GM18505 (cell line): ENCODE results near the gene ITGB4.
"Not testable (repeated sequence)": the region's sequence is repeated elsewhere in the genome, so short reads cannot be mapped to it uniquely, and the experiment has no call there.

Experiments
- ATAC-seq: cut with Tn5 transposase; IDR thresholded peaks from one replicate; pipeline ENCODE4 v1.9.1; 2021; ENCODE audit not compliant: unreplicated experiment
- POLR2A ChIP-seq: IDR thresholded peaks from 4 replicates; pipeline ENCODE4 v1.6.1; 2011; ENCODE audit warnings: borderline replicate concordance; ENCODE audit not compliant: insufficient read depth, insufficient read length; ENCODE audit errors: extremely low read depth

Gene ITGB4

DNA sequence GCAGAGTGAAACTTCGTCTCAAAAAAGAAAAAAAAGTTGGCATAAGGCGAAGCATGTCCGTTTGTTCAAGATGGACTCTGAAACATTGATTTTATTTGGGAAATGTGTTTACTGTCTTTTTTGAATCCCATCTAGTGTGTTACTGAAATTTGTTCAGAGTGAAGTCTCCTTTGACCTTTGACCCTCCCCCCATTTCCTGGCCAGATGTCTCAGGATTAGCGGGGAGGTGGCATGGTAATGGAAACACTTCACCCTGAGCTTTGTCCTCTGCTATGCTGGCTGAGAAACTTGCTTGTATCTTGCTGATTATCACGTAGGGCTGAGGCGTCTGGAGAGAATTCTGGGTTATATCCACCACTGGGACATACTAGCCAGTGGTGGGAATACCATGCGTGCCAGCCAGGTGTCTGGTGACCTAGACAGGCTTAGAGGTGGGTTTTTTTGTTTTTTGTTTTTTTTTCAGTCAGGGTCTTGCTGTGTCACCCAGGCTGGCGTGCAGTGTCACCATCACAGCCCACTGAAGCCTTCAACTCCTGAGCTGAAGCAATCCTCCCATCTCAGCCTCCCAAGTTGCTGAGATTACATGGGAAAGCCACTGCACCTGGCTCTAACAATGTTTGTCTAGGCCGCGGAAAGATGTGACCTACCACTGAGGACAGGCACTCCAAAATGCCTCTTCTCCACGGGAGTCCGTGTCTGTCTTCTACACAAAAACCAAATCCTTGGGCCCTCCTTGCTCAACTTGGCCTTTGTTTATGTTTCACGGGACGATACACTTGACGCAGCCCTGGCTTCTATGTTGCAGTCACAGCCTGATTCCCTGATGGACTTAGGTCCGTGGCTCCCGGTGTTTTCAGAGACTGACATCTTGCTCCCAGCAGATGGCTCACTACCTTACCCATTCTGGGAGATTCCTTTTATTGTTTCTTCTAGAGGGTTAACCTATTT is 50.3 kb downstream of the ITGB4 start:
- TF ChIP-seq POLR2A: no peak
- ATAC-seq: no peak

DNA sequence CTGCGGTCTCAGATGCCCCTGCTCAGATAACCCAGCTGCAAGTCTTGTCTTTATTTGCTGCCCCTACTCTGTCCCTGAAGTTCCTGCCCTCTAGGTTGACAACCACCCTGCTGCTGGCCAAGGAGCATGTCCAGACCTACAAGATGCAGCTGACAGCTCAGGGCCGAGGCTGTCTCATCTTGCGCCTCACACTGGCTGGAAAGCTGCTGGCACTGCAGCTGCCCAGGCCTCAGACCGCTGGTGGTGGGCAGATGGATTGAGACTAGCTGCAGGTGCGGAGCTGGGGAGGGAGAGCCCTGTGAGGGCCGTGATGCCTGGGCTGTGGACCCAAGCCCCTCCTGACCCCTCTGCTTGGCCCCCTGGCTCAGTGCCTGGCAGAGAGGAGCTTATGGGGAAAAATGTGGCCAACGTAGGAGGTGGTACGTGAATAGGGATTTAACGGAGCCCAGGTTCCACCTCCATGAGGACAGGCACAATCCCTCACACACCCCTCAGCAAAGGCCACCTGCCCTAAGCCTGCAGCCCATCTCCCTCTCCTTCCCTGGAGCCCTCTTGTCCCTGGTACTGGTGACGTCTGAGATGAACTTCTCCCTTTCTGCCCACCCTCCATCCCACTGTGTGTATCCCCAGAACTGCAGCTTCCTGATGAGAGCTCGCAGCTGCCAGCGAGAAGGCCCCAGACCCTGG is 52.0 kb downstream of the ITGB4 start:
- TF ChIP-seq POLR2A: no peak
- ATAC-seq: no peak

DNA sequence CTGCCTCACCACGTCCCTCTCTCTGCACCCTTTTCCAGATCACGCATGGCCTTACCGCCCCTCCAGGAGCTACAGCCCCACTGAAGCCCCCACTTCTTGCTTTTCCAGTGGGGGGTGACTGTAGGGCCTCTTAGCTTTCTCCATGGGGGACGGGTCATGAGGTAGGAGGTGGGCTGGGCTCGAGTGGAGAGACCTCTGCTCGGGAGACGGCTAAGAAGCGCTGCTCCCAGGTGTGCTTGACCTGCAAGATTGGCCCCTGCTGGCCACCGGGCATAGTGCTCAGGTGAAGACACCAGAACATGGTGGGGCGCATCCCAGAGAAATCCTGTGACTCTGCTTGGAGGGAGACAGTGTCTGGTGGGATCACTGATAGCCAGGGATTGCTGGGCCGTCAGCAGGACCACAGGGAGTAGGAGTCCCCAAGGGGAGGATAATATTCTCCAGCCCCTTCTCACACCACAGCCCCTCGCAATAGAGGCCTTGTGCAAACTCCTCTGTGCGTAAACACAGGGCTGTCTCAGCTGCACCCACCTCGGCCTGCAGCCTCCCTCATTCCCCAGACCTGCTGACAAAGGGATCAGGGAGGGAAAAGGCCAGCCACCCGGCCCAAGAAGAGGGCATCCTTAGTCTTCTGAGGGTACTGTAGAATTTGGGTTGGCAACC is 52.7 kb downstream of the ITGB4 start:
- no peak for ATAC-seq
- TF ChIP-seq POLR2A: no peak

DNA sequence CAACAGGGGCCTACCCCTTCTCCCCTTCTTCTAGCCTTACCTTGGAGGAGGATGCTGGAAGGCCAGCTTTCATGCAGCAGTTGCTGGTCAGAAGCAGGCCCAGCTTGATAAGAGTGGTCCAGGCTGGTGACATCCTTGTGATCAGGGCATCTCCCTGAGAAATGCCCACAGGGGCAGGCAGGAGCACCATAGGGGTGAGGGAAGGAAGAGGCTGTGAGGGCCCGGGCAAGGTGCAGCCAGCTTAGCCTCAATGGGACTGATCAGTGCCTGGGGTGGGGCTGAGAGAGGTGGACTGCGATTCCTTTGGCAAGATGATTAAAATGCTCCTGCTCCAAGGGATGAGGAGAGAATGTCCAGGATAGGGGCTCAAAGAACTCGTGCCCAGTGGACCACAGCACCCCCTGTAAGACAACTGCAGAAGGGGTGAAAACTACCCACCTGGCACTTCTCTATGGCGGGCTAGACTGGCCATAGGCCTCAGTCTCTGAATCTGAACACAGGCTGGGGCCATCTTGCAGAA is 53.3 kb downstream of the ITGB4 start:
- no peak for ATAC-seq
- TF ChIP-seq POLR2A: no peak

DNA sequence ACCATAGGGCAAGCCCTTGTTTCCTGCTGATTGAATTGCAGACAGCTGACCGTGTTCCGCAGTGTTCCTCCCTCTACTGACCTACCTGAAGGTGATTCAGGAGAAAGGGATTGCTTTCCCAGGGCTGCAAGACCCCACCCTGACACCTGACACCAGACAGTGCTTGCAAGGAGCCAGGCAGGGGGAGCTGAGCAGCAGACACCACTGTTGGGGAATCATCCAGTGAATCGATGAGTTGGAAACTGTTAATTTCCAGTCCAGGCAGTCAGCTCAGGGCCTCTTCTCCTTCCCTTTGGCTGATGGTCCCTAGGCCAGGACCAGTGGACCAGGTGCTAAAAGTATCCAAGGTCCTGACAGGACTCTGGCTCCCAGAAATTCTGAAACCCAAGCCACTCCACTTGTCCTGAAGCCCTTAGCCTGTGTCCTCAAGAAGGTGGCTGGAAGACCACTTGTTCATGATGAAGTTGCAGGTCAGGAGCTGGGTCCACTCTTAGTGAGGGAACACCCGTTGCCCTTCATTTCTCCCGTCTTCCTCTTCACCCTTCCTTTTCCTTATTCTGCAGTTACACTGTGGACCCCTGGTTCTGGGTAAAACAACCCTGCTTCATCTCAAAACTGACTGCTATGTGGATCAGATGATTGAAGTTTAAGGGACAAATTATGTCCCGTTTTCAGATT is 53.9 kb downstream of the ITGB4 start:
- TF ChIP-seq POLR2A: no peak
- ATAC-seq: no peak

DNA sequence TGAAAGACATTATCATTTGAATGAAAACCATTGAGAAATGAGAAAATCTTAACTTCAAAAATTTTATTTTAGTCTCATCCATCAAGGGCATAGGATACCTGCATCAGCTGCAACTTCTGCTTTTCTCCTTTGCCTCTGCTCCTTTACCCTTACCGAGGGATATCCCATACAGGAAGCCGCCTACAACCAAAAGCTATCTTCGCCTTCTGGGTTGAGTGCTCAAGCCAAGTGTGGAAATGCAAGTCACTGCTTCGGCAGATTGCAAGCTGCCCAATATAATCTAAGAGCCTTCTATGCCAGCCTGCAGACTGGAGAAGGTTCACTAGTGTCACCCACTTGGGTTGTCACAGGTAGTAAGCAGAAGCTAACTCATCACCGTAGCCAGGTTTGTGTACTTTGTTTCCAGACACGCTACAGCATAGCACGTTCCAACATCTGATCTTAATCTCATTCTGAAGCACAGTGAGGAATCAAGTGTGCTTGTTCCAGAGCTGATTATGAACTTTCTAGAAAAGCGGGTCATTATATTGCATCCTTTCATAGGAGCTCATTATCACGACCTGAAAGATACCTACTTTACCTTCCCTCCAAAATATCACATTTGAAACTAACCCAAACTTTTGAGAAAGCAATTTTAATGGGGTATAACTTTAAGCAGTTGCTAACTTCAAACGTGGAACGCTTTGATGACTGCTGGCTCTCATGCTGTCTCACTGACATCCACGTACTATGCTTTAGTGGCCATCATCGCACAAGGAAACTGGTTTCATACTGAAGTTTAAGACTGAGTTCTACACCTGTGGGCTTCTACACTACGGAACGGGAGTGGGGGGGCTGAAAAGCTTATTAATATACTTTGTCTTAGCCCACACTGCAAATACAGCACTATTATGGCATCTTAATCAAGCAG is 55.4 kb downstream of the ITGB4 start:
- ATAC-seq: no peak
- peak; percentile 39 for TF ChIP-seq POLR2A

DNA sequence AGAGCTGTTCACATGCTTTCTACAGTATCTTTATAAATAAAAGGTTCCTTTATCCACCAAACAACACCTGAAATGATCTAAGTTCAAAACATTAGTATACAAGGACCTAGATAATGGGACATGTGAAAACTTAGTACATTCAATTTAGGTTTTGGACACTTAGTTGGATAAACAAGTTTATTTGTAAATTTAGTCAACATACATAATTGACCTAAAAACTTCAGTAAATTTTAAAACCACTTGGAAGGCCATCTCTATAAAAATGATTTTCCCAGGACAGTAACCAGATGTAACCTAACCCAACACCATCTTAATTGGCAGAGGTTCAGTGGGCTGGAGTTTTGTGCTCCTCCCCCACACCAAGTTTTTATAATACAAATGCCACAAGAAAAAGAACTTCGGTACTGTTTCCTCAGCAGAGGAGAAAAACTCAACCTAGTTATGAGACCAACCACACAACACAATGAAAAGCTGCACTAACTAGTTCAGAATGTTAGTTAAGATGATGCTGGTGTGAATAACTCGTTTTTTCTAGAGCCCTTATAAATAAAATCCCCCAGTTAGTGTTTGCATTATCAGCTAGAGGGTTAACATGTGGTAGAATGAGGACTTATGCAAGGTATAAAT is 56.1 kb downstream of the ITGB4 start:
- TF ChIP-seq POLR2A: peak; percentile 7
- no peak for ATAC-seq

DNA sequence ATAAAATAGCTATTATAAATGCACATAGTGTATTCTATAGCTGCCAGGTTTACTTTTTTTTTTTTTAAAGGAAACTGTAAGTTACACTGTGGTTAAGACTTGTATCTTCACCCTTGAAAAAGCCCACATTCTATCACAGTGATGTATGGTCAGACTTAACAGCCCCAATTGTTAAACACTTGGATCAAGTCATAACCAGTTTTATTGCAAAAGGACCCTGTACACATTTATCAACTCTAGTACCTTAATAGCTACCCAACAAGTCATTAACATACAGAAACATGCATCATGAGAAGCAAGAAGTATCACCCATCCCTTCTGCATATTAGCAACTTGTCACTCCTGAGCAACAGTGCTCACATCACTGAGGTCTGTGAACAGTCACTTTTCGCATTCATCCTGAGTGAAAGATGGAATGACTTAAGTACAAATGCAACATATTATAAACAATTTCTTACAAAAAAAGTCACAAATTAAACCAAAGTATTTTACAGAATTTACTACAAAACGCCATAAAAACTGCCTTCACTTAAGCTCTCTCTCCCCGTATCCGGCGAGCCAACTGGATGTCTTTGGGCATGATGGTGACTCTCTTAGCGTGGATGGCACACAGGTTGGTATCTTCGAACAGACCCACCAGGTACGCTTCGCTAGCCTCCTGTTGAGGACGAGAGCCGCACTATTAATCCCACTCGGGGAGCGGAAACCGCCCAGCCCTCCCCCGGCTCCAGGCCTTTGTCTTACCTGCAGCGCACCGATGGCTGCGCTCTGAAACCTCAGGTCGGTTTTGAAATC is 57.0 kb downstream of the ITGB4 start:
- not testable (repeated sequence) for ATAC-seq
- peak; percentile 24 for TF ChIP-seq POLR2A

DNA sequence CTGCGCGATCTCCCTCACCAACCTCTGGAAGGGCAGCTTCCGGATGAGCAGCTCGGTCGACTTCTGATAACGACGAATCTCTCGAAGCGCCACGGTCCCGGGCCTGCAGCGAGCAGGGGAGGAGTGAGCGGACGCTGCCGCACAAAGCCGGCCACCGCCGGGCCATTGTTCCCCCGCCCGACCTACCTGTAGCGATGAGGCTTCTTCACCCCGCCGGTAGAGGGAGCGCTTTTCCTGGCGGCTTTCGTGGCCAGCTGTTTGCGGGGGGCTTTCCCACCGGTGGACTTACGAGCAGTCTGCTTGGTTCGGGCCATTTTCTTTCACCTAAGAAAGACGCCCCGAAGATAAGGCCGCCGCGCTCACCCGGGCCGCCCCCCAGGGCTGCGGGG is 57.6 kb downstream of the ITGB4 start:
- ATAC-seq: peak; percentile 8
- TF ChIP-seq POLR2A: no peak

DNA sequence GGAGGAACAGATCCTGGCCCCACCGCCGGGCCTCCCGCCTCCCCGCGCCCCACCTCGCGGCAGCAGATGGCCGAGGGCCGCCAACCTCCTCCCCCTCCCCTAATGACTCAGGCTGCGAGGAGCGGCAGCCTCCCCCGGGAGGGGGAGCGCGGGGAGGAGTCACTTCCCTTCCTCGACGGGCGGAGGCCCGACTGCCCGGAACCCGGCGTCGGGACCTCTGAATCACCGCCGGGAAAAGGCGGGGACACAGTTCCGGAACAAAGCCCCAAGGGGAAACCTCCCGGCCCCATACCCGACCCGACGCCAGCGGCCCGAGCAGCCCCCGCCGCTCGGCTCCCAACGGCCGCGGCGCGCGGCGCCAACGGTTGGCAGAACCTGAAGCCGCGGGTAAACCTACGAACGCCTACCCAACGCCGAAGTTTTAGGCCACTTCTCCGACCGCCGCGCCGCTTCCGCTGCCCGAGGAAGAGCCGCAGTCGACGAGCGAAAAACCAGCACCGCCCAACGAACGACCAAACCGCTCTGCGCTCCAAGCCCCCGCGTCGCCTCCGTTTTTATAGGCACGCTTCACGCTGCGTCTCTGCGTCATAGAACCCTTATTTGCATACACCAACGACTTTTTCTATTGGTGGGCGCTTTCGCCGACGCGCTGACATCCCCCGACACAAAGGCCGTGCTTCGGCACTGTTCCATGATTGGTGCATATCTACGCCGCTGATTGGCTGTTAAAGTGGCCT is 58.2 kb downstream of the ITGB4 start:
- peak; percentile 58 for ATAC-seq
- TF ChIP-seq POLR2A: peak; percentile 100
